ENCODE measurements around the gene INVS.

Gene INVS

GRCh38 chr9:100341889-100342288, 242.8 kb downstream of the INVS start:
- DNase-seq = no peak

DNA sequence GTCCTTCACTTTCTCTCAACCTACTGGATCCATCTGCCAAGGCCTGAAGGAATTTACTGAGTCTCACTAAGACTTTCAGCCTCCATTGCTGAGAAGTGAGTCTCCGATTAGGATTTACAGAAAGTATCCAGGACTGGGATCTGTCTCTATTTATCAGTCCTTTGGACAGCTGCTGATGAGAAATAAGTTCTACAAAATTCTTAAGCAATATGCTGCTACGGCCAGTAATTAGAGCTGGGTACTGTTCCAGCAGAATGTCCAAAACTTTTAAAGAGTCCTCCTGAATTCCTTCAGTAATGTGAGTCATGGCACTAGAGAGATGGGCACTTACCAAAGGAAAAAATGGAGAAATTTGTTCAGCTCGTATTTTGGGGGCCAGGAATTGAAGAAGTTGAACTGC, 247.8 kb downstream of the INVS start:
- DNase-seq = no peak

GRCh38 chr9:100350188-100350587, 251.1 kb downstream of the INVS start:
- no peak for DNase-seq
